ENCODE results near the gene SORCS3. TPM values are rescaled to one million over a fixed set of nuclear protein-coding genes. Genes with fewer than 3 reads are reported as not detected.

SORCS3 gene
- total RNA-seq, 2 experiments from 2014 or later, result not detected

- DNase-seq (no peak), ATAC-seq (no peak)
- H3K4me1 Mint-ChIP-seq, result no peaks in the 10 kb centered on the region
- no peak overlapping the region for H3K27ac Mint-ChIP-seq
- peaks cover 1% of the 10 kb centered on the region for H3K36me3 Mint-ChIP-seq
- CTCF ChIA-PET, result no interaction called here
- H3K9me3 Mint-ChIP-seq (ENCODE audit: low read depth), result peaks cover 15% of the 10 kb centered on the region
- no peak overlapping the region for H3K4me3 Mint-ChIP-seq
- no peaks in the 10 kb centered on the region for H3K27me3 Mint-ChIP-seq
Observed at GRCh38 chr10:104892879-104893617, 252.0 kb downstream of the SORCS3 start.

GRCh38 chr10:104893701-104894100 lies 252.6 kb downstream of the SORCS3 start:
- Mint-ChIP-seq H3K27ac (no peak overlapping the region), H3K4me1 (no peaks in the 10 kb centered on the region), H3K36me3 (peaks cover 1% of the 10 kb centered on the region), H3K9me3 (ENCODE audit: low read depth) (peaks cover 12% of the 10 kb centered on the region), H3K27me3 (no peaks in the 10 kb centered on the region), H3K4me3 (no peak overlapping the region)
- DNase-seq (no peak), ATAC-seq (no peak)
- CTCF ChIA-PET, result no interaction called here

- Mint-ChIP-seq H3K36me3 (peaks cover 1% of the 10 kb centered on the region), H3K4me1 (no peaks in the 10 kb centered on the region), H3K4me3 (no peak overlapping the region), H3K27me3 (no peaks in the 10 kb centered on the region), H3K27ac (no peak overlapping the region), H3K9me3 (ENCODE audit: low read depth) (peaks cover 9% of the 10 kb centered on the region)
- DNase-seq, result no peak
- CTCF ChIA-PET, result no interaction called here
- no peak for ATAC-seq
Observed at GRCh38 chr10:104894681-104895080, 253.6 kb downstream of the SORCS3 start.

GRCh38 chr10:104895541-104895940 lies 254.5 kb downstream of the SORCS3 start:
- Mint-ChIP-seq H3K9me3 (ENCODE audit: low read depth) (peaks cover 3% of the 10 kb centered on the region), H3K27ac (no peak overlapping the region), H3K27me3 (no peaks in the 10 kb centered on the region), H3K36me3 (peaks cover 1% of the 10 kb centered on the region), H3K4me3 (no peak overlapping the region), H3K4me1 (no peaks in the 10 kb centered on the region)
- ATAC-seq (no peak), DNase-seq (no peak)
- CTCF ChIA-PET, result no interaction called here

GRCh38 chr10:104895981-104896380 lies 254.9 kb downstream of the SORCS3 start:
- DNase-seq (no peak), ATAC-seq (no peak)
- no peak overlapping the region for H3K27ac Mint-ChIP-seq
- H3K36me3 Mint-ChIP-seq, result peaks cover 1% of the 10 kb centered on the region
- no peaks in the 10 kb centered on the region for H3K27me3 Mint-ChIP-seq
- no peak overlapping the region for H3K4me3 Mint-ChIP-seq
- CTCF ChIA-PET, result no interaction called here
- H3K4me1 Mint-ChIP-seq, result no peaks in the 10 kb centered on the region
- H3K9me3 Mint-ChIP-seq (ENCODE audit: low read depth), result peaks cover 3% of the 10 kb centered on the region

- Mint-ChIP-seq H3K4me3 (no peak overlapping the region), H3K27ac (no peak overlapping the region), H3K4me1 (no peaks in the 10 kb centered on the region), H3K27me3 (no peaks in the 10 kb centered on the region), H3K9me3 (ENCODE audit: low read depth) (peaks cover 2% of the 10 kb centered on the region), H3K36me3 (peaks cover under 1% of the 10 kb centered on the region)
- DNase-seq (no peak), ATAC-seq (no peak)
- CTCF ChIA-PET, result no interaction called here
Observed at GRCh38 chr10:104897696-104898095, 256.6 kb downstream of the SORCS3 start.

GRCh38 chr10:104899779-104900178 lies 258.7 kb downstream of the SORCS3 start:
- Mint-ChIP-seq H3K27ac (no peak overlapping the region), H3K36me3 (no peaks in the 10 kb centered on the region)
- CTCF ChIA-PET, result no interaction called here

GRCh38 chr10:104903433-104903832 lies 262.3 kb downstream of the SORCS3 start:
- H3K36me3 Mint-ChIP-seq, result no peaks in the 10 kb centered on the region
- CTCF ChIA-PET, result no interaction called here
- no peak overlapping the region for H3K27ac Mint-ChIP-seq
- no peaks in the 10 kb centered on the region for H3K9me3 Mint-ChIP-seq (ENCODE audit: low read depth)
- no peaks in the 10 kb centered on the region for H3K4me1 Mint-ChIP-seq
- no peak overlapping the region for H3K4me3 Mint-ChIP-seq
- peaks cover 4% of the 10 kb centered on the region for H3K27me3 Mint-ChIP-seq
- ATAC-seq (no peak), DNase-seq (no peak)

More at GRCh38 chr10:104899779-104900178, 258.7 kb downstream of the SORCS3 start:
- Mint-ChIP-seq H3K27me3 (no peaks in the 10 kb centered on the region), H3K9me3 (ENCODE audit: low read depth) (no peaks in the 10 kb centered on the region), H3K4me1 (no peaks in the 10 kb centered on the region), H3K4me3 (no peak overlapping the region)
- DNase-seq (no peak), ATAC-seq (no peak)

- no peak for ATAC-seq
- Mint-ChIP-seq H3K4me3 (no peak overlapping the region), H3K27ac (no peak overlapping the region), H3K27me3 (peaks cover 4% of the 10 kb centered on the region), H3K36me3 (no peaks in the 10 kb centered on the region), H3K9me3 (ENCODE audit: low read depth) (no peaks in the 10 kb centered on the region), H3K4me1 (no peaks in the 10 kb centered on the region)
- CTCF ChIA-PET, result no interaction called here
- DNase-seq, result no peak
Observed at GRCh38 chr10:104904753-104905323, 263.7 kb downstream of the SORCS3 start.

- CTCF ChIA-PET, result no interaction called here
- Mint-ChIP-seq H3K27ac (no peak overlapping the region), H3K4me3 (no peak overlapping the region), H3K4me1 (no peaks in the 10 kb centered on the region), H3K27me3 (peaks cover 4% of the 10 kb centered on the region), H3K36me3 (no peaks in the 10 kb centered on the region), H3K9me3 (ENCODE audit: low read depth) (no peaks in the 10 kb centered on the region)
- DNase-seq (no peak), ATAC-seq (no peak)
Observed at GRCh38 chr10:104906112-104906511, 265.0 kb downstream of the SORCS3 start.

- Mint-ChIP-seq H3K27ac (no peak overlapping the region), H3K4me1 (no peaks in the 10 kb centered on the region), H3K27me3 (peaks cover 4% of the 10 kb centered on the region), H3K4me3 (no peak overlapping the region), H3K9me3 (ENCODE audit: low read depth) (no peaks in the 10 kb centered on the region), H3K36me3 (no peaks in the 10 kb centered on the region)
- CTCF ChIA-PET, result no interaction called here
- no peak for ATAC-seq
- DNase-seq, result no peak
Observed at GRCh38 chr10:104907521-104907920, 266.4 kb downstream of the SORCS3 start.

- DNase-seq (no peak), ATAC-seq (no peak)
- H3K9me3 Mint-ChIP-seq (ENCODE audit: low read depth), result no peaks in the 10 kb centered on the region
- H3K27ac Mint-ChIP-seq, result no peak overlapping the region
- H3K4me1 Mint-ChIP-seq, result no peaks in the 10 kb centered on the region
- peaks cover 4% of the 10 kb centered on the region for H3K27me3 Mint-ChIP-seq
- H3K4me3 Mint-ChIP-seq, result no peak overlapping the region
- no peaks in the 10 kb centered on the region for H3K36me3 Mint-ChIP-seq
- CTCF ChIA-PET, result interaction anchor here (1.6 kb wide), 1 partner anchor 12 kb away, joined by 3 read pairs; no protein-coding TSS in a partner anchor
Observed at GRCh38 chr10:104908581-104908980, 267.5 kb downstream of the SORCS3 start.

- CTCF ChIA-PET, result interaction anchor here (1.2 kb wide), 1 partner anchor 14 kb away, joined by 3 read pairs; no protein-coding TSS in a partner anchor
- Mint-ChIP-seq H3K36me3 (no peaks in the 10 kb centered on the region), H3K27ac (no peak overlapping the region), H3K27me3 (peaks cover under 1% of the 10 kb centered on the region), H3K4me1 (no peaks in the 10 kb centered on the region), H3K9me3 (ENCODE audit: low read depth) (no peaks in the 10 kb centered on the region), H3K4me3 (no peak overlapping the region)
- DNase-seq (no peak), ATAC-seq (no peak)
Observed at GRCh38 chr10:104910712-104911111, 269.6 kb downstream of the SORCS3 start.

GRCh38 chr10:104913390-104913789 lies 272.3 kb downstream of the SORCS3 start:
- Mint-ChIP-seq H3K27me3 (no peaks in the 10 kb centered on the region), H3K27ac (no peak overlapping the region), H3K4me1 (no peaks in the 10 kb centered on the region), H3K4me3 (no peak overlapping the region), H3K9me3 (ENCODE audit: low read depth) (no peaks in the 10 kb centered on the region), H3K36me3 (no peaks in the 10 kb centered on the region)
- ATAC-seq (no peak), DNase-seq (no peak)
- CTCF ChIA-PET, result no interaction called here

Measured in activated CD8-positive, alpha-beta memory T cell treated with anti-CD3 and anti-CD28 coated beads, Interleukin-2, amount 10 ng/mL, durations not matched to agents 7 days and 5 days (primary cell).